Lower leg skin (tissue), 3 donors: Measurements from ENCODE around the gene OR52K1.

ENCODE experiments used
- CTCF ChIP-seq, 3 donors: fragments of 450-650 bp; IDR thresholded peaks; one replicate each; pipeline ENCODE4 v1.5.1; 2016; ENCODE audit warnings: antibody characterized with exemption in 3 of 3, mild to moderate bottlenecking in 3 of 3, moderate library complexity in 2 of 3
- POLR2A ChIP-seq, 2 donors: fragments of 450-650 bp; IDR thresholded peaks; one replicate each; pipeline ENCODE4 v1.6.1; 2016 to 2017; ENCODE audit warnings: antibody characterized with exemption in 2 of 2, mild to moderate bottlenecking in 1 of 2, moderate library complexity in 1 of 2

DNA sequence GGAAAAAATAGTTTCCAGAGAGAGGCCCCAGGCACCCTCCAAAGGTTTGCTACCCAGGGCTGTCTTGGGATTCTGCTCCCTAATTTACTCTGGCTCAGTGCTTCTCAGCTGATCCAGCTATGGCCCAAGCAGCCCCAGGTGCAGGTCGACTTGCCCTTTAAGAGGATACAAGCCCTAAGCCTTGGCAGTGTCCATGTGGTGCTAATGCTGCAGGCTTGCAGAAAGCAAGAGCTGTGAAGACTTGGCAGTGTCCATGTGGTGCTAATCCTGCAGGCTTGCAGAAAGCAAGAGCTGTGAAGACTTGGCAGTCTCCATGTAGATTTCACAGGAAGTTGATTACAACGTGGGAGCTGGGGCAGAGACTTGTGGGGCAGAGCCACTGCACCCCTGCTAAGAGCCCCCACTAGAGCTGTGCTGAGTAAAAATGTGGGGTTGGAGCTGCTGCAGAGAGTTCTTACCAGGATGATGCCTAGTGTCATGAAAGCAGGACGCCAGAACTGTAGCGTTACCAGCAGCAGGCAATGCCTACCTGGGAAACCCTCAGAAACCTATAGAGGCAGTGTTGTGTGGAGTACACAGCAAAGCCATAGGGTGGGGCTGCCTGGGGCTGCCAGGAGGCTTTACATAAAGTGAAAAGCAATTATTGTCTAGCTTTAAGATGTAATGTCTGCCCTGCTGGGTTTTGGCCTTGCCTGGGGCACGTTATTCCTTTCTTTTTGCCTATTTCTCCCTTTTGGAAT, 16.1 kb upstream of the OR52K1 start:
- TF ChIP-seq CTCF (IDR thresholded peaks at IDR 0.05) (no peak), POLR2A (IDR thresholded peaks at IDR 0.05) (no peak)
